ENCODE measurements around the gene ZMAT5.

Gene ZMAT5

GRCh38 chr22:29766632-29767170 lies at the start of gene ZMAT5:
Gene ZMAT5 (minus strand): TSS chr22:29767007. CDS start chr22:29748544, 18,463 bp downstream.
- DNase-seq (ENCODE audit: low spot score) = peak; percentile 96

DNA sequence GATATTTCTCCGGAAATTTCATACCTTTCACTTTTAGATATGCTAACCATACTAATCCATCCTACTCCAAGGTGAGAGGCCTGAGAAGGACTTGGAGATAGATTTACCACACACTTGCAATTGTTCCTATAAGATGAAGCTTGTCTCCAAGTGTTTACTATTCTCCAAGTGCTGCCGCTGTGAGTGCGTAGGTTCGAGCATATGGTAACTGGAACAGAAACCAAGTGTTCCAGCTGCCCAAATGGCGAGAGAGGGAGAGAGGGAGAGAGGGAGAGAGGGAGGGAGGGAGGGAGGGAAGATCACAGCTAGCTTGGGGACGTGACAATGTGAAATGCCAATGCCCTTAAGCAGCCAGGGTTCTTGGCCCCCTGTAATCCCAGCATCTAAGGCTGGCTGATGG lies 49.7 kb upstream of the ZMAT5 start:
- no peak for DNase-seq (ENCODE audit: low spot score)

DNA sequence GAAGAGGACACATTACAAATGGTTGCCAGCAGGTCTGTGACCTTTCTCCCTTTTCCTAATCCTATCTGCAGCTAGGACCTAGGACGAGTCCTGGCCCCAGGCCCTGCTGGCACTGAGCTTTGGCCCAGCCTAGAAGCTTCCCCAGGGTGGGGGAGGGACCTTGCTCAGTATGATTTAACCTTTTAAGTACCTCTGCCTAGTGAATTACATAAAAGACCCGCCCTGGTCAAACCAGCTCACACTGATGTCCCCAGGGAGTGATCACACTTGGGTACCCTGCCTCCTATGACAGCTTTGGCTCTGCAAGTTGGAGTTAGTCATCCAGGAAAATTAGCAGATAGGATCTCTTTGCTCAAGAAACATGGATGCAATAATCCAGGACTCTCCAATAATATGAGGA lies 49.3 kb upstream of the ZMAT5 start:
- DNase-seq (ENCODE audit: low spot score) = no peak

- no peak for DNase-seq (ENCODE audit: low spot score)
Observed at GRCh38 chr22:29815580-29815979, 48.8 kb upstream of the ZMAT5 start.

GRCh38 chr22:29814003-29814402 lies 47.2 kb upstream of the ZMAT5 start:
- no peak for DNase-seq (ENCODE audit: low spot score)

DNA sequence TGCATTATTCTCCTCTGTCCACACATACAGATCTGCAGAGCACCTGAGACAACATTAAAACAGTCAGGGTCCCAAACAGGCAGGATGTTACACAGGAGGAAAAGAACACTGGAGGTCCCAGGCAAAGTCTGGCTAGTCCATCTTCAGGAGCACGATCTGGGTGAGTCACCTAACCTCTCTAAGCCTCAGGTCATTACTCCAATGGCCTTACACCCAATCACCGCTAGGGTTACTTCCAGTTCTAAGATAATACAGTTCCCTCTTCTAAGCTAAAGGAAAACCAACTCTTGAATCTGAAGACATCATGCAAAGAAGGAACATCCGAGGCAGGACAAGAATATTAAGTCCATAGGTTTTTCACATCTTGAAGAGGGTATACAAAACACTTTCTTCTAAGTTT lies 46.8 kb upstream of the ZMAT5 start:
- DNase-seq (ENCODE audit: low spot score) = no peak

- no peak for DNase-seq (ENCODE audit: low spot score)
Observed at GRCh38 chr22:29813126-29813525, 46.3 kb upstream of the ZMAT5 start.

GRCh38 chr22:29811377-29811776 lies 44.6 kb upstream of the ZMAT5 start:
- DNase-seq (ENCODE audit: low spot score) = no peak

DNA sequence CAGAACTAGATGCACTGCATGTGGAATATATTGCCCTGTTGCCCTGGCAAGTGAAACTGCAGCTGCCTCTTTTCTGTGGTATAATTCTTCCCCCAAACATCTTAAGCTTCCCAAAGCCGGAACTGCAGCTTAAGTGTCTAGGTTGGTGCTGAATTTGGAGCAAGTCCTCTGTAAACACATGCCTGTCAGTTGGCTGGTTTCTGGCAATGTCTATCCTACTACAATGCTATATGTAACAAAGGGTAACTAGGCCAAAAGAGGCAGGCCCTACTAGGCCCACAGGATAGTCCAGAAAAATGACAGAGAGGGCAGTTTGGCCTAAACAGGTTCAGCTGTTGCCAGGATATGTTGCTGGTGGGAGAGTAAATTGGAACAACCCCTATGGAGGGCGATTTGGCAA lies 43.4 kb upstream of the ZMAT5 start:
- no peak for DNase-seq (ENCODE audit: low spot score)

- DNase-seq (ENCODE audit: low spot score) = no peak
Observed at GRCh38 chr22:29806196-29806595, 39.4 kb upstream of the ZMAT5 start.

GRCh38 chr22:29804985-29805384 lies 38.2 kb upstream of the ZMAT5 start:
- no peak for DNase-seq (ENCODE audit: low spot score)

DNA sequence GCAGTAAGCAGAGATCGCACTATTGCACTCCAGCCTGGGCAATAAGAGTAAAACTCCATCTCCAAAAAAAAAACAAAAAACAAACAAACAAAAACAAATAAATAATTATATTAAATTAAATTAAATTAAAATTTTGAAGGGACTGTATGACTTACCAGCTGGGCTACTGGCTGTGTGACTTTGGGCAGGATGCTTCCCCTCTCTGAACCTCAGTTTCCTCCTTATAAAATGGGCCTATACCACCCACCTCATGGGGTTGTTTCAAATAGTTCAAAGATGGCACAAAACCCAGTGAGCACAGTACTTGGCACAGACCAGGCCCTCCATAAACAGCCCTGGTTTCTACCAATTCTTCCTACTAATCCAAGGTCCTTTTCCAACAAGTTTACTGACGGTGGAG lies 36.4 kb upstream of the ZMAT5 start:
- no peak for DNase-seq (ENCODE audit: low spot score)

DNA sequence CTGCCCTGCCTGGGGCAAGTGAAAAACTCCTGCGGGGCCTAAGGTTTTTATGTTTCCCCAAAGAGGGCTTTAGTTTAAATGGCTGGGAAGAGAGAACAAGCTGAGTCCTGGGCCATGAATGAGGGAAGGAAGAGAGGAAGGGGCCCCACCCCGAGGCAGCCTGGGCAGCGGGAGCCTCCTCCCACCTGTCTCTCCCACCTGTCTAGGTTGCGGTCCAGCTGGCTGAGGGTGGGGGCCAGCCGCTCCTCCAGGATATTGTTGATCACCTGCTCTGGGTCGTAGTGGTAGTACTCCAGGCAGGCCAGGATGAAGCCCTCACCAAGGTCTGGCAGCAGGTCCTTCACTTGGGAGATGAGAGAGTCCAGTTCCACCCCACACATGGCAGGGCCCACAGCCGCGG lies 35.0 kb upstream of the ZMAT5 start:
- no peak for DNase-seq (ENCODE audit: low spot score)

- no peak for DNase-seq (ENCODE audit: low spot score)
Observed at GRCh38 chr22:29801153-29801552, 34.3 kb upstream of the ZMAT5 start.

DNA sequence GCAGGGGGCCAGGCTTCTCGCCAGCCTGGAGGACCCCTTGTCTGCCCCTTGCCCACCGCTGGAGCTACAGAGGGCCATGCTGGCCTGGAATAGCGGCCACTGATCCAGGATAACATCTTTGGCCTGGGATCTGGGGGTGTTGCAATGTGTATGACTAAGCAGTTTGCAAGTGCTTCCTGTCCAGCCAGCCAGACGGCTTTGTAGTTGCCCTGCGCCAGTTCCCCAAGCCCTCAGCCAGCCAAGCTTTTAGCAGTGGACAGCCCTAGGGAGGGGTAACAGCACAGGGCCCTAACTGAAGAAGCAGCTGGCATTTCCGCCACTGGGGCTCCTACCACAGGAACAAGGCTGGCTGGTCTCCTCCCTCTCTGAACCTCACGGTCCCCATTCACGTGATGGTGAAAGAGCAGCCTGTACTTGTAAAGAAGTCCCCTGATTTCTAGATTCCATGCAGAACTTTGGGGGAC lies 32.4 kb upstream of the ZMAT5 start:
- DNase-seq (ENCODE audit: low spot score) = peak; percentile 83

DNA sequence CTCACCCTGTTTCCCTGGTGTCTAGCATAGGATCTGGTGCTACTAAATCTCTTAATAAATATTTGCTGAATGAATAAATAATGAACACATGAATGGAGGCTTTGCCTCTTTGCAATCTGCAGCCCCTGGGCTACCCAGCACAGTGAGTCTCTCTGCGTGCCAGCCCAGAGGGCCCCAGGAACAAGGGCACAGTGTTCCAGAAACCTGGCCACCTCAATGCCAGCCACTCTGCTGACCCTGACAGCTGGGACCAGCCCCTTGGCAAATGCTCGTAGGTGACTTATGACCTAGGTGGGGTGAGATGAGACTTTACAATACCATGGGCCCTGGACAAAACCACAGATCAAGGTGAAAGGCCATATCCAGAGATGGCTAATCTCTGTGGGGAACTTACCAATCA lies 32.0 kb upstream of the ZMAT5 start:
- DNase-seq (ENCODE audit: low spot score) = no peak

DNA sequence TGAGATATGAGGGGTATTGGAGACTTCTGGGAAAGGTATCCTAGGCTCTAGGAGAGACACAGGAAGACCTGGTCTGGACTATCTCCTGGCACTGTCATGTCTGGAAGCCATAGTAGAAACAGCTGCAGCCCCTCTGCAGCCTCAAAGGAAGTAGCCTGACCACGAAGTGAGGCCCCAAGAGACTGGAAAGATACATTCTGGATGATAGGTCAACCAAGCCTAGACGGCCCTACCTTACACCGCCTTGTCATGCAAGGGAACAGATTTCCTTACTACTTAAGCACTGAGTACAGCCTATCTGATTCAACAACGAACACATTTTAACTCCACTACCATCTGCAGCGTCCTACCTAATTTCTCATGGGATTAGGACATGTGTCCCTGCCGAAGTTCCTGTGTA lies 31.5 kb upstream of the ZMAT5 start:
- DNase-seq (ENCODE audit: low spot score) = no peak

DNA sequence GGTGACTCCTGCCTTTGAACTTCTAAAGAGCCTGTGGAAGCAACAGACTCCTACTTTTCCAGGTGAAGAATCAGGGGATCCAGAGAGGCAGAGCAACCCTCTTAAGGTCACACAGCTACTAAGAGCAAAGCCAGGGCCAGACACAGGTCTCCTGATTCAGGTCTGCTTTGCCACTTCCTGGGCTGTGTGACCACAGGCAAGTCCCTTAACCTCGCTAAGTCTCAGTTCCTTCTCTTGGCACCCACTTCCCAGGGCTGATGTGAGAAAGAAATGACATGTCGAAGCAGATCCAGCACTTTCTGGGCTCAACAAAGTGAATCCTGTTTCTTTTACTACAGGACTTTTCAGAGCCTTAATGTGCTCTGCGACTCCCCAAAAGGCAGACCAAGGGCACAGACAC lies 30.5 kb upstream of the ZMAT5 start:
- DNase-seq (ENCODE audit: low spot score) = no peak

DNA sequence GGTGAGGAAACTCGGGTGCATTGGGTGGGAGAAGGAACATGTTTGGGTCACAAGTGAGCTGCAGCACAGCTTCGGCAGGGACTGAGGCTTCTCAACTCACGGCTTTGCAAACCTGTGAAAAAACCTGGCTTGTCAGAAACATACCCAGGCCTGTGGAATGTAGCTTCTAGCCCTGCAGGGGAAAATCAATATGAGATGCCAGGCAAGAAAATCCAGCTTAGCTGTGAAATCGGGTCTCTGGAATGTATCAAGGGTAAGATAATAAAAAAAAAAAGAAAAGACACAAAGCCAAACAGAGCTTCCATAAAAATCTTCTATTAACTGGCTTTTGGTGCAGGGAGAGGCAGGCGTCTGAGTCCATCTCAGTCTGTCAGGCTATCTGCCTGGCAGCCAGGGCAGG lies 28.9 kb upstream of the ZMAT5 start:
- DNase-seq (ENCODE audit: low spot score) = no peak

DNA sequence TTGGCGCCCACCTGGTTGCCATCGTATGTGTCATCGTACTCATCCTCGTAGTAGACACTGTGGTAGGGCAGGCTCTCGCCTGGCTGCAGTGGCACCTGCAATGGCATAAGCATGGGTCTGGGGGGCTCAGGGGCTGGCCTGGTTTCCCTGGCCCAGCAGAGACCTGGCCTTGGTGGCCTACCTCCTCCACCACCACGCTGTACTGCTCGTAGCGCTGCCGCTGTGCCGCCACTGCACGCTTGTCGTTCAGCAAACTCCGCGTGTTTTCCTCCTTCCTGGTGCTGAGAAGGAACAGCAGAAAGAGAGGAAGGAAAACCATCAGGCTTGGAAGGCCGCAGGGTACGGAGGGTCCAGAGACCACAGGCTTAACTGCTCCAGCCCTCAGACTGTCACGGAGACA lies 26.6 kb upstream of the ZMAT5 start:
- DNase-seq (ENCODE audit: low spot score) = no peak

- no peak for DNase-seq (ENCODE audit: low spot score)
Observed at GRCh38 chr22:29790061-29790460, 23.3 kb upstream of the ZMAT5 start.

- no peak for DNase-seq (ENCODE audit: low spot score)
Observed at GRCh38 chr22:29788339-29789279, 21.8 kb upstream of the ZMAT5 start.

GRCh38 chr22:29787371-29787980 lies 20.7 kb upstream of the ZMAT5 start:
- no peak for DNase-seq (ENCODE audit: low spot score)

Data from SW480 (cell line).